CD4-positive, alpha-beta T cell (primary cell): Measurements from ENCODE around the gene SGTA. TPM values are rescaled to one million over a fixed set of nuclear protein-coding genes. Genes with fewer than 3 reads are reported as not detected.
A peak's percentile ranks its signal among the peaks of the same experiment; 100 is the strongest.

Experiments
- ATAC-seq: fragments of 200-7000 bp; cut with Tn5 transposase; one replicate; pipeline ENCODE4 v1.10.0; 2022; ENCODE audit warnings: mild to moderate bottlenecking; ENCODE audit not compliant: poor library complexity
- CTCF ChIA-PET: fragments of 350-600 bp; sonication (Branson Sonifier 250); formaldehyde crosslinking; loops from one replicate; lab custom pipeline; 2021; ENCODE audit warnings: antibody characterized with exemption, inconsistent platforms; lab: Charles Lee
- POLR2A ChIA-PET: fragments of 350-600 bp; sonication (Branson Sonifier 250); formaldehyde crosslinking; loops from one replicate; lab custom pipeline; 2021; ENCODE audit warnings: antibody characterized with exemption, inconsistent platforms; lab: Charles Lee
- DNase-seq, 14 experiments: peaks; one replicate each; pipeline ENCODE4 v3.0.0-alpha.2; 2013 to 2020; ENCODE audit warnings: mixed read lengths in 2 of 14
- H3K27ac ChIP-seq, 2 donors: one replicate each; pipeline versions ENCODE4 v1.5.1 to v1.7.0; 2013; ENCODE audit warnings: low read length in 2 of 2, low read depth in 1 of 2, mild to moderate bottlenecking in 1 of 2
- H3K27me3 ChIP-seq, 2 experiments: 1 replicate in 1 of 2; 2 replicates in 1 of 2; pipeline versions ENCODE4 v1.6.1 to v1.7.0; 2013; ENCODE audit warnings: low read length in 2 of 2, control low read depth in 1 of 2, mild to moderate bottlenecking in 1 of 2, moderate library complexity in 1 of 2; ENCODE audit not compliant: insufficient read depth in 2 of 2, control insufficient read depth in 1 of 2
- H3K36me3 ChIP-seq: one replicate; pipeline ENCODE4 v1.6.1; 2013; ENCODE audit warnings: low read length, control low read depth; ENCODE audit not compliant: insufficient read depth
- H3K4me1 ChIP-seq: one replicate; pipeline ENCODE4 v1.6.1; 2013; ENCODE audit warnings: low read length, control low read depth; ENCODE audit not compliant: insufficient read depth
- H3K4me3 ChIP-seq: one replicate; pipeline ENCODE4 v1.5.1; 2013; ENCODE audit warnings: mild to moderate bottlenecking, low read length, moderate library complexity
- H3K9me3 ChIP-seq, 2 experiments: 1 replicate in 1 of 2; 2 replicates in 1 of 2; pipeline versions ENCODE4 v1.6.1 to v1.7.0; 2013; ENCODE audit warnings: low read length in 2 of 2, mild to moderate bottlenecking in 2 of 2, control low read depth in 1 of 2, moderate library complexity in 1 of 2; ENCODE audit not compliant: control insufficient read depth in 1 of 2, insufficient read depth in 1 of 2
- H3K27ac Mint-ChIP-seq: one replicate; pipeline ENCODE4 v1.8.0; 2020; ENCODE audit warnings: mixed read lengths
- H3K27me3 Mint-ChIP-seq: one replicate; pipeline ENCODE4 v1.8.0; 2021; ENCODE audit warnings: mixed read lengths
- H3K36me3 Mint-ChIP-seq: one replicate; pipeline ENCODE4 v1.8.0; 2021; ENCODE audit warnings: low read depth, mixed read lengths
- H3K4me1 Mint-ChIP-seq: one replicate; pipeline ENCODE4 v1.8.0; 2021; ENCODE audit warnings: low read depth, mixed read lengths
- H3K4me3 Mint-ChIP-seq: one replicate; pipeline ENCODE4 v1.8.0; 2020; ENCODE audit warnings: mild to moderate bottlenecking, mixed read lengths
- H3K9me3 Mint-ChIP-seq: one replicate; pipeline ENCODE4 v1.8.0; 2020; ENCODE audit warnings: mixed read lengths
- CTCF ChIP-seq: fragments of 200-600 bp; IDR thresholded peaks from one replicate; pipeline ENCODE4 v1.8.0; 2022; ENCODE audit warnings: antibody characterized with exemption, mild to moderate bottlenecking
- intact Hi-C, 2 experiments: fragments of 100-400 bp; cut with DNase I in 1 of 2; cut with micrococcal nuclease in 1 of 2; formaldehyde crosslinking; loops; one replicate each; pipeline versions ENCODE4 v1.15.1 to v1.9.0; 2023 to 2025; cut with DNase I, micrococcal nuclease
- total RNA-seq, 174 experiments: library from RNA in 2 of 174; stranded (reverse) in 2 of 174; gene quantifications; one replicate each; pipeline ENCODE4 v1.2.3 and lab custom pipeline; 2021 to 2026

The SGTA gene
- total RNA-seq, 2 experiments from 2014 or later = 28.3 to 29.7 TPM

- peaks cover 19% of the 10 kb centered on the region for H3K4me1 ChIP-seq
- peaks cover 0 to 5% of the 10 kb centered on the region in 2 experiments for H3K9me3 ChIP-seq
- H3K27ac Mint-ChIP-seq = peak within 1 kb of the TSS; percentile 40
- H3K27me3 ChIP-seq = peaks cover 4 to 5% of the 10 kb centered on the region in 2 experiments
- peaks cover 23% of the 10 kb centered on the region for H3K36me3 ChIP-seq
- H3K4me1 Mint-ChIP-seq = peaks cover 17% of the 10 kb centered on the region
- H3K36me3 Mint-ChIP-seq = peaks cover 29% of the 10 kb centered on the region
- H3K4me3 ChIP-seq = peak within 1 kb of the TSS; percentile 73
- ChIA-PET POLR2A (interaction anchor here (0.9 to 1.1 kb wide), 2 partner anchors 10 to 92 kb away, joined by 3 to 4 read pairs; no protein-coding TSS in a partner anchor), CTCF (interaction anchor here (0.7 to 1.1 kb wide), 2 partner anchors 10 to 91 kb away, joined by 4 to 5 read pairs; no protein-coding TSS in a partner anchor)
- TF ChIP-seq CTCF = no peak
- no peaks in the 10 kb centered on the region for H3K9me3 Mint-ChIP-seq
- peaks cover 21% of the 10 kb centered on the region for H3K27me3 Mint-ChIP-seq
- H3K4me3 Mint-ChIP-seq = peak within 1 kb of the TSS; percentile 89
- H3K27ac ChIP-seq = no peak within 1 kb of the TSS
- intact Hi-C loops = loop anchor here (1.0 to 5.0 kb wide), 6 partner anchors 37 to 313 kb away; partner anchors contain the start of genes SGTA (in 2 of the 2), GNG7 (in 1 of the 2), LMNB2 (in 1 of the 2) and TIMM13 (in 1 of the 2)
- ATAC-seq (peak; percentile 100), DNase-seq (peak; percentile 97 to 100 (median 99))
Measured at GRCh38 chr19:2739602-2740313, 43.3 kb downstream of the SGTA start, which contains the start of gene SLC39A3. TSS of gene SLC39A3 (minus strand) at chr19:2740017. CDS start at chr19:2737257, 2,760 bp downstream.

- DNase-seq = no peak
- H3K4me3 ChIP-seq = no peak overlapping the region
- peak overlapping the region; percentile 62 for H3K4me3 Mint-ChIP-seq
- peaks cover 4 to 5% of the 10 kb centered on the region in 2 experiments for H3K27me3 ChIP-seq
- ATAC-seq = no peak
- peaks cover 19% of the 10 kb centered on the region for H3K4me1 ChIP-seq
- peaks cover 44% of the 10 kb centered on the region for H3K36me3 Mint-ChIP-seq
- ChIA-PET CTCF (no interaction called here), POLR2A (no interaction called here)
- peaks cover 17% of the 10 kb centered on the region for H3K4me1 Mint-ChIP-seq
- H3K27ac Mint-ChIP-seq = no peak overlapping the region
- intact Hi-C loops = no loop called here
- H3K9me3 ChIP-seq = peaks cover 0 to 5% of the 10 kb centered on the region in 2 experiments
- peaks cover 26% of the 10 kb centered on the region for H3K36me3 ChIP-seq
- no peaks in the 10 kb centered on the region for H3K9me3 Mint-ChIP-seq
- no peak overlapping the region for H3K27ac ChIP-seq
- TF ChIP-seq CTCF = no peak
- peaks cover 5% of the 10 kb centered on the region for H3K27me3 Mint-ChIP-seq
Measured at GRCh38 chr19:2736550-2737190, 46.4 kb downstream of the SGTA start.

DNA sequence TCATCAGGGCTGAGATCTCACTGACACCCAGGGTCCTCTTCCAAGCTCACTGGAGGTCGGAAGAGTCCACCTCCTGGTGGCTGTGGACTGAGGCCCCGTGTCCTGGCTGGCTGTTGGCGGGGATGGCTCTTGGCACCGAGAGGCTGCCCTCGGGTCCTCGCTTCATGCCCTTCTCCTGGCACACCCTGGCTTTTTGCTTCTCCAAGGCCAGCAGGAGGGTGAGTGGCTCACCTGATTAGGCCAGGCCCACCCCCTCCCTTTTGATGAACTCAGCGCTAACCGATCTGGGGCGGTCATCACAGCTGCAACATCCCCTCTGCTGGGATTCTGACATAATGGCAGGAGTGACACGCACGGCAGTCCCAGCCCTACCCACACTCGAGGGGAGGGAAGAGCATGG is 47.7 kb downstream of the SGTA start:
- ChIA-PET POLR2A (interaction anchor here (0.5 kb wide), 1 partner anchor 113 kb away, joined by 4 read pairs; no protein-coding TSS in a partner anchor), CTCF (no interaction called here)
- Mint-ChIP-seq H3K36me3 (peaks cover 44% of the 10 kb centered on the region), H3K4me1 (peaks cover 16% of the 10 kb centered on the region), H3K27me3 (peaks cover 5% of the 10 kb centered on the region), H3K9me3 (no peaks in the 10 kb centered on the region), H3K4me3 (no peak overlapping the region), H3K27ac (no peak overlapping the region)
- no peak overlapping the region for H3K27ac ChIP-seq
- ATAC-seq (no peak), DNase-seq (no peak)
- no peak for TF ChIP-seq CTCF
- peaks cover 18% of the 10 kb centered on the region for H3K4me1 ChIP-seq
- H3K36me3 ChIP-seq = peaks cover 26% of the 10 kb centered on the region
- intact Hi-C loops = no loop called here
- no peaks in the 10 kb centered on the region for H3K27me3 ChIP-seq
- H3K4me3 ChIP-seq = no peak overlapping the region
- H3K9me3 ChIP-seq = peaks cover 0 to 5% of the 10 kb centered on the region in 2 experiments
